PC-3 (cell line): ENCODE results near the gene ABHD11. TPM values are rescaled to one million over a fixed set of nuclear protein-coding genes. Genes with fewer than 3 reads are reported as not detected.
A peak's percentile ranks its signal among the peaks of the same experiment; 100 is the strongest.
"Not testable (repeated sequence)": the region's sequence is repeated elsewhere in the genome, so short reads cannot be mapped to it uniquely, and the experiment has no call there.

ENCODE experiments used
- ATAC-seq: fragments of 200-7000 bp; cut with Tn5 transposase; 2 replicates; pipeline ENCODE4 v1.9.1; 2020; ENCODE audit warnings: mild to moderate bottlenecking, moderate library complexity
- Bru-seq: library from RNA; stranded (reverse); fragments of 400-500 nt; gene quantifications from one replicate; lab custom pipeline; 2021; lab: Mats Ljungman, UMichigan
- BruChase-seq, 2 experiments: library from RNA; stranded (reverse); fragments of 400-500 nt; gene quantifications; one replicate each; lab custom pipeline; 2021; lab: Mats Ljungman, UMichigan
- BruUV-seq: library from RNA; stranded (reverse); fragments of 400-500 nt; replicated peaks from 2 replicates; lab custom pipeline; 2021; lab: Mats Ljungman, UMichigan
- CTCF ChIA-PET: fragments of 300-600 bp; sonication (Branson Sonifier 250); formaldehyde crosslinking; loops from one replicate; lab custom pipeline; 2022; ENCODE audit warnings: antibody characterized with exemption; lab: Charles Lee
- POLR2A ChIA-PET: fragments of 300-600 bp; sonication (Branson Sonifier 250); formaldehyde crosslinking; loops from one replicate; lab custom pipeline; 2022; ENCODE audit warnings: antibody characterized with exemption; ENCODE audit not compliant: unreplicated experiment; lab: Charles Lee
- DNase-seq: peaks from one replicate; pipeline ENCODE4 v3.0.0-alpha.2; 2015
- H2AFZ ChIP-seq: fragments of 300-600 bp; sonication (generic); 2 replicates; pipeline ENCODE4 v1.6.0; 2016; ENCODE audit warnings: antibody characterized with exemption, low read length
- H3F3A ChIP-seq: fragments of 300-600 bp; sonication (generic); one replicate; pipeline ENCODE4 v1.6.0; 2017; ENCODE audit warnings: antibody characterized with exemption, low read length, control low read depth, mild to moderate bottlenecking; ENCODE audit not compliant: unreplicated experiment
- H3K27ac ChIP-seq: fragments of 300-600 bp; sonication (generic); 2 replicates; pipeline ENCODE4 v1.5.1; 2016; ENCODE audit warnings: mild to moderate bottlenecking, low read length
- H3K27me3 ChIP-seq: fragments of 300-600 bp; sonication (generic); 2 replicates; pipeline ENCODE4 v1.6.1; 2016; ENCODE audit warnings: low read length, mixed read lengths
- H3K36me3 ChIP-seq: fragments of 300-600 bp; sonication (generic); 2 replicates; pipeline ENCODE4 v1.6.1; 2016; ENCODE audit warnings: low read depth, mixed run types, low read length, mixed read lengths
- H3K4me1 ChIP-seq: fragments of 300-600 bp; sonication (generic); 2 replicates; pipeline ENCODE4 v1.5.1; 2016; ENCODE audit warnings: low read length; ENCODE audit not compliant: insufficient read depth
- H3K4me2 ChIP-seq: fragments of 300-600 bp; sonication (generic); 2 replicates; pipeline ENCODE4 v1.6.0; 2016; ENCODE audit warnings: low read length
- H3K4me3 ChIP-seq: fragments of 300-600 bp; sonication (generic); 2 replicates; pipeline ENCODE4 v1.5.1; 2016; ENCODE audit warnings: mild to moderate bottlenecking, low read length, mixed read lengths
- H3K79me2 ChIP-seq: fragments of 300-600 bp; sonication (generic); 2 replicates; pipeline ENCODE4 v1.6.1; 2017; ENCODE audit warnings: low read length, mixed read lengths
- H3K9ac ChIP-seq: fragments of 300-600 bp; sonication (generic); 2 replicates; pipeline ENCODE4 v1.6.0; 2016; ENCODE audit warnings: mild to moderate bottlenecking, low read length
- H3K9me2 ChIP-seq: fragments of 300-600 bp; sonication (generic); replicated peaks from 2 replicates; pipeline ENCODE4 v1.6.1; 2016; ENCODE audit warnings: mixed run types, low read length, mixed read lengths
- H3K9me3 ChIP-seq: fragments of 300-600 bp; sonication (generic); 2 replicates; pipeline ENCODE4 v1.6.1; 2016; ENCODE audit warnings: low read length, mixed read lengths
- H4K20me1 ChIP-seq: fragments of 300-600 bp; sonication (generic); 2 replicates; pipeline ENCODE4 v1.6.1; 2016; ENCODE audit warnings: low read length, mixed read lengths
- CTCF ChIP-seq: fragments of 300-600 bp; sonication (generic); conservative IDR thresholded peaks from 2 replicates; pipeline ENCODE4 v1.5.1; 2017; ENCODE audit warnings: antibody characterized with exemption, low read depth, mild to moderate bottlenecking, low read length
- EZH2 ChIP-seq: fragments of 300-600 bp; sonication (generic); IDR thresholded peaks from one replicate; pipeline ENCODE4 v1.6.1; 2017; ENCODE audit warnings: antibody characterized with exemption, mild to moderate bottlenecking, low read length; ENCODE audit not compliant: unreplicated experiment
- EZH2phosphoT487 ChIP-seq: fragments of 300-600 bp; sonication (generic); IDR thresholded peaks from 2 replicates; pipeline ENCODE4 v1.6.1; 2018; ENCODE audit warnings: mild to moderate bottlenecking, antibody characterized with exemption, low read length, borderline replicate concordance
- intact Hi-C: fragments of 100-400 bp; cut with micrococcal nuclease; formaldehyde crosslinking; loops from 2 replicates; pipeline ENCODE4 v1.9.0; 2023
- long read RNA-seq: library from polyadenylated mRNA; unstranded; transcript quantifications from one replicate; pipeline ENCODE4 v2.0.0, GENCODE V29; 2021; ENCODE audit not compliant: unreplicated experiment
- total RNA-seq: library from RNA; depleted of rRNA; stranded (reverse); fragments of >200 nt; gene quantifications from 2 replicates; pipeline ENCODE4 v1.2.3, GENCODE V29; 2014; rRNA removed

ABHD11 gene, protein sequence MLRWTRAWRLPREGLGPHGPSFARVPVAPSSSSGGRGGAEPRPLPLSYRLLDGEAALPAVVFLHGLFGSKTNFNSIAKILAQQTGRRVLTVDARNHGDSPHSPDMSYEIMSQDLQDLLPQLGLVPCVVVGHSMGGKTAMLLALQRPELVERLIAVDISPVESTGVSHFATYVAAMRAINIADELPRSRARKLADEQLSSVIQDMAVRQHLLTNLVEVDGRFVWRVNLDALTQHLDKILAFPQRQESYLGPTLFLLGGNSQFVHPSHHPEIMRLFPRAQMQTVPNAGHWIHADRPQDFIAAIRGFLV
- 38.6 and 41.4 TPM in 2 replicates for total RNA-seq
- Bru-seq, nascent RNA = percentile 84 among the genes with signal in this experiment
- percentile 79 among the genes with signal in this experiment for BruChase-seq, experiment 1, labeled RNA remaining after a 6-hour chase
- BruChase-seq, experiment 2, labeled RNA remaining after a 2-hour chase = percentile 69 among the genes with signal in this experiment
- long read RNA-seq, transcript ABHD11-201 (6 exons, 1,483 nt) = major isoform, 28 of 43 reads
- long read RNA-seq, partial matches to known transcripts = 4 of 43 reads
- long read RNA-seq, other reads (novel, unspliced or antisense) = 9 of 43 reads

GRCh38 chr7:73738612-73739386, at the start of gene ABHD11:
ABHD11 (minus strand) TSS chr7:73738802; CDS start chr7:73738770, 32 bp downstream.
- BruUV-seq = no TSS peak
- Histone ChIP-seq H3K9ac (peak within 1 kb of the TSS; percentile 97), H3K4me3 (peak within 1 kb of the TSS; percentile 92), H3K27me3 (no peaks in the 10 kb centered on the region), H3F3A (no peaks in the 10 kb centered on the region), H3K9me2 (no peaks in the 10 kb centered on the region), H3K9me3 (no peaks in the 10 kb centered on the region), H3K36me3 (peaks cover 7% of the 10 kb centered on the region; the same call in 1 of the 2 replicates), H3K4me1 (peaks cover 36% of the 10 kb centered on the region), H3K79me2 (peaks cover 21% of the 10 kb centered on the region), H4K20me1 (peaks cover 10% of the 10 kb centered on the region; the same call in 1 of the 2 replicates), H3K27ac (peak within 1 kb of the TSS; percentile 73), H3K4me2 (peak within 1 kb of the TSS; percentile 99), H2AFZ (peak within 1 kb of the TSS; percentile 94)
- POLR2A ChIA-PET = interaction anchor here (0.5 to 1.5 kb wide), 12 partner anchors 16 to 116 kb away, joined by 3 to 12 read pairs (median 4); partner anchors contain the start of genes CLDN3 and MLXIPL
- CTCF ChIA-PET = interaction anchor here (0.6 to 0.7 kb wide), 4 partner anchors 48 to 206 kb away, joined by 3 to 7 read pairs (median 4); partner anchors contain the start of gene VPS37D
- intact Hi-C loops = loop anchor here (1.0 to 2.0 kb wide), 3 partner anchors 32 to 117 kb away; partner anchors contain the start of gene CLDN3
- ATAC-seq = peak; percentile 76
- TF ChIP-seq CTCF (0 out of 2 replicates have a peak, but pooled peaks have one; percentile 14), EZH2phosphoT487 (no peak)
- DNase-seq = peak; percentile 95

DNA sequence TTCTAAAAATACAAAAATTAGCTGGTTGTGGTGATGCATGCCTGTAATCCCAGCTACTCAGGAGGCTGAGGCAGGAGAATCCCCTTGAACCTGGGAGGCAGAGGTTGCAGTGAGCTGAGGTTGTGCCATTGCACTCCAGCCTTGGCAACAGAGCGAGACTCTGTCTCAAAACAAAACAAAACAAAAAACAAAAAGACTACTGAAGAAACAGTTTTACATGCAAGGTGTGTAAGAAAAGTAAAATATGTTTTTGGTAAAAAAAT, 49.1 kb upstream of the ABHD11 start:
- H3K27me3 ChIP-seq, POLR2A ChIA-PET, ATAC-seq, H3K9me2 ChIP-seq, H3F3A ChIP-seq, H3K36me3 ChIP-seq, H3K79me2 ChIP-seq, H3K27ac ChIP-seq, H3K4me1 ChIP-seq, H3K4me2 ChIP-seq, H4K20me1 ChIP-seq, intact Hi-C loops, CTCF ChIA-PET, H2AFZ ChIP-seq, DNase-seq, H3K9me3 ChIP-seq, H3K9ac ChIP-seq, H3K4me3 ChIP-seq, BruUV-seq: not testable (repeated sequence)

DNA sequence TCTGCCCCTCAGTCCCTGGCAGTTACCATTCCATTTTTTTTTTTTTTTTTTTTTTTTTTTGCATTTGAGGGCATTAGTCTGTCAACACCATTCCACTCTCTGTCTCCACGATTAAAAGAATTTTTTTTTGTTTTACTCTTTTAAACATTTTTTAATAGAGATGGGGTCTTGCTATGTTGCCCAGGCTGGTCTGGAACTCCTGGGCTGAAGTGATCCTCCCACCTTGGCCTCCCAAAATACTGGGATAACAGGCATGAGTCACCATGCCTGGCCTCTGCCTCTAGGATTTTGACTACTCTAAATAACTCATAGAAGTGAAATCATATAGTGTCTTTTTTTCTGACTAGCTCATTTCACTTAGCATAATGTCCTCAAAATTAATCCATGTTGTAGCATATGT, 48.0 kb upstream of the ABHD11 start:
- Histone ChIP-seq H4K20me1 (no peaks in the 10 kb centered on the region), H3K9me2 (no peaks in the 10 kb centered on the region), H2AFZ (no peak overlapping the region), H3K9me3 (no peaks in the 10 kb centered on the region), H3K9ac (no peak overlapping the region), H3K79me2 (no peaks in the 10 kb centered on the region), H3K4me3 (no peak overlapping the region), H3K36me3 (no peaks in the 10 kb centered on the region), H3K27ac (no peak overlapping the region), H3F3A (no peaks in the 10 kb centered on the region), H3K27me3 (no peaks in the 10 kb centered on the region), H3K4me1 (no peaks in the 10 kb centered on the region), H3K4me2 (no peak overlapping the region)
- ChIA-PET CTCF (no interaction called here), POLR2A (no interaction called here)
- no peak for ATAC-seq
- TF ChIP-seq CTCF = no peak
- no peak for TF ChIP-seq EZH2phosphoT487
- no peak for TF ChIP-seq EZH2
- DNase-seq = no peak
- intact Hi-C loops = no loop called here
- BruUV-seq = no TSS peak
